Esophagus muscularis mucosa (tissue), 4 donors: Measurements from ENCODE around the gene AQR. TPM values are rescaled to one million over a fixed set of nuclear protein-coding genes. Genes with fewer than 3 reads are reported as not detected.

ENCODE experiments used
- DNase-seq: peaks from one replicate; pipeline ENCODE4 v3.0.0-alpha.2; 2017; ENCODE audit errors: extremely low spot score
- H3K27ac ChIP-seq, 4 donors: fragments of 200-600 bp; sonication (generic); replicated peaks in 1 of 4; 1 replicate in 3 of 4; 2 replicates in 1 of 4; pipeline ENCODE4 v1.5.1; 2016 to 2019; ENCODE audit warnings: mild to moderate bottlenecking in 1 of 4
- H3K27me3 ChIP-seq, 4 donors: fragments of 200-600 bp; sonication (generic); one replicate each; pipeline versions ENCODE4 v1.5.1 to v1.6.0; 2016 to 2019
- H3K36me3 ChIP-seq, 4 donors: fragments of 200-600 bp; sonication (generic); one replicate each; pipeline ENCODE4 v1.5.1; 2016 to 2019
- H3K4me1 ChIP-seq, 4 donors: fragments of 200-600 bp; sonication (generic); one replicate each; pipeline ENCODE4 v1.5.1; 2016 to 2019
- H3K4me3 ChIP-seq, 4 donors: fragments of 200-600 bp; sonication (generic); 1 replicate in 2 of 4; 2 replicates in 2 of 4; pipeline ENCODE4 v1.5.1; 2016 to 2019; ENCODE audit warnings: mild to moderate bottlenecking in 4 of 4, moderate library complexity in 1 of 4
- H3K9me3 ChIP-seq, 4 donors: fragments of 200-600 bp; sonication (generic); 1 replicate in 3 of 4; 2 replicates in 1 of 4; pipeline ENCODE4 v1.5.1; 2016 to 2019
- CTCF ChIP-seq, 3 experiments: fragments of 200-600 bp in 2 of 3; fragments of 450-650 bp in 1 of 3; sonication (generic) in 2 of 3; IDR thresholded peaks; one replicate each; pipeline ENCODE4 v1.5.1; 2017 to 2019; ENCODE audit warnings: antibody characterized with exemption in 3 of 3, mild to moderate bottlenecking in 2 of 3, moderate library complexity in 1 of 3
- EP300 ChIP-seq: sonication (generic); formaldehyde crosslinking; IDR thresholded peaks from one replicate; pipeline ENCODE4 v1.6.1; 2017; ENCODE audit warnings: antibody characterized with exemption
- POLR2A ChIP-seq: fragments of 450-650 bp; IDR thresholded peaks from one replicate; pipeline ENCODE4 v1.6.1; 2017; ENCODE audit warnings: antibody characterized with exemption, moderate library complexity, mild to moderate bottlenecking, low read depth
- POLR2AphosphoS5 ChIP-seq, 2 donors: sonication (generic); formaldehyde crosslinking; IDR thresholded peaks; one replicate each; pipeline ENCODE4 v1.6.1; 2017; ENCODE audit warnings: antibody characterized with exemption in 2 of 2
- whole genome bisulfite sequencing: methylation state at CpG from one replicate; pipeline ENCODE4 v1.1.5; 2018; 5-methylcytosine and 5-hydroxymethylcytosine counted together
- intact Hi-C: fragments of 100-400 bp; cut with DNase I; formaldehyde crosslinking; loops from one replicate; pipeline ENCODE4 v1.15.1; 2023
- total RNA-seq, 4 donors: library from RNA; depleted of rRNA; stranded (reverse); fragments of >200 nt; gene quantifications; one replicate each; pipeline versions ENCODE4 v1.1.0 to v1.2.1, GENCODE V29; 2016

The AQR gene
- total RNA-seq = 10 to 100 TPM; 14.2 to 18.7 (median 16.8) TPM

GRCh38 chr15:34969340-34970097, at the start of gene AQR:
TSS of gene AQR (minus strand) at chr15:34969742. CDS start at chr15:34969613, 129 bp downstream.
- intact Hi-C loops = no loop called here
- H3K4me3 ChIP-seq = peak within 1 kb of the TSS; percentile 79 to 96 (median 84)
- WGBS = under 1% methylated on average over 34 of the region's 44 CpGs
- H3K4me1 ChIP-seq = peaks cover 31 to 50% (median 39%) of the 10 kb centered on the region in 4 donors
- DNase-seq = peak; percentile 97
- H3K27ac ChIP-seq = peak within 1 kb of the TSS; percentile 80 to 87 (median 84)
- no peaks in the 10 kb centered on the region for H3K36me3 ChIP-seq
- H3K27me3 ChIP-seq = no peaks in the 10 kb centered on the region
- TF ChIP-seq POLR2AphosphoS5 (IDR thresholded peaks at IDR 0.05) (peak; percentile 88 to 96), CTCF (IDR thresholded peaks at IDR 0.05) (peak; percentile 75 to 93 (median 87)), POLR2A (peak; percentile 41), EP300 (no peak)
- no peaks in the 10 kb centered on the region for H3K9me3 ChIP-seq

GRCh38 chr15:35014241-35014640, 44.7 kb upstream of the AQR start:
- Histone ChIP-seq H3K27ac (no peak overlapping the region), H3K9me3 (no peaks in the 10 kb centered on the region), H3K36me3 (no peaks in the 10 kb centered on the region), H3K4me1 (no peaks in the 10 kb centered on the region), H3K4me3 (no peak overlapping the region), H3K27me3 (no peaks in the 10 kb centered on the region)
- intact Hi-C loops = no loop called here
- TF ChIP-seq POLR2A = no peak
- no peak for TF ChIP-seq CTCF (IDR thresholded peaks at IDR 0.05)
- DNase-seq = no peak

GRCh38 chr15:35013370-35013769, 43.8 kb upstream of the AQR start:
- Histone ChIP-seq H3K36me3 (no peaks in the 10 kb centered on the region), H3K27me3 (no peaks in the 10 kb centered on the region), H3K9me3 (no peaks in the 10 kb centered on the region), H3K27ac (no peak overlapping the region), H3K4me3 (no peak overlapping the region), H3K4me1 (no peaks in the 10 kb centered on the region)
- WGBS = 81% methylated on average over 4 of the region's 4 CpGs
- intact Hi-C loops = no loop called here
- DNase-seq = no peak
- no peak for TF ChIP-seq POLR2A
- TF ChIP-seq POLR2AphosphoS5 (IDR thresholded peaks at IDR 0.05) = no peak
- TF ChIP-seq EP300 = no peak
- TF ChIP-seq CTCF (IDR thresholded peaks at IDR 0.05) = no peak

- TF ChIP-seq EP300 = no peak
- TF ChIP-seq POLR2AphosphoS5 (IDR thresholded peaks at IDR 0.05) = no peak
- no peak for TF ChIP-seq CTCF (IDR thresholded peaks at IDR 0.05)
- no peak for TF ChIP-seq POLR2A
- H3K27ac ChIP-seq = no peak overlapping the region
- H3K27me3 ChIP-seq = no peaks in the 10 kb centered on the region
- no peaks in the 10 kb centered on the region for H3K36me3 ChIP-seq
- no peaks in the 10 kb centered on the region for H3K9me3 ChIP-seq
- H3K4me1 ChIP-seq = no peaks in the 10 kb centered on the region
- DNase-seq = no peak
- intact Hi-C loops = no loop called here
- H3K4me3 ChIP-seq = no peak overlapping the region
- 95% methylated on average over 2 of the region's 2 CpGs for WGBS
Measured at GRCh38 chr15:35007397-35007796, 37.9 kb upstream of the AQR start.

- 91% methylated on average over 6 of the region's 6 CpGs for WGBS
- intact Hi-C loops = no loop called here
- TF ChIP-seq EP300 = no peak
- TF ChIP-seq POLR2A = no peak
- no peak for TF ChIP-seq POLR2AphosphoS5 (IDR thresholded peaks at IDR 0.05)
- no peak for TF ChIP-seq CTCF (IDR thresholded peaks at IDR 0.05)
- no peak overlapping the region for H3K4me3 ChIP-seq
- H3K27me3 ChIP-seq = no peaks in the 10 kb centered on the region
- H3K36me3 ChIP-seq = no peaks in the 10 kb centered on the region
- no peaks in the 10 kb centered on the region for H3K4me1 ChIP-seq
- H3K9me3 ChIP-seq = no peaks in the 10 kb centered on the region
- DNase-seq = peak; percentile 60
- no peak overlapping the region for H3K27ac ChIP-seq
Measured at GRCh38 chr15:35005933-35006332, 36.4 kb upstream of the AQR start.
